ENCODE data around the gene ONECUT1. TPM values are rescaled to one million over a fixed set of nuclear protein-coding genes. Genes with fewer than 3 reads are reported as not detected.

The ONECUT1 gene
- total RNA-seq, 1 donor from 2014 or later: 11.1 TPM

- no peak for DNase-seq (ENCODE audit: low spot score)
Observed at GRCh38 chr15:52783929-52784798, 6.0 kb downstream of the ONECUT1 start.

DNA sequence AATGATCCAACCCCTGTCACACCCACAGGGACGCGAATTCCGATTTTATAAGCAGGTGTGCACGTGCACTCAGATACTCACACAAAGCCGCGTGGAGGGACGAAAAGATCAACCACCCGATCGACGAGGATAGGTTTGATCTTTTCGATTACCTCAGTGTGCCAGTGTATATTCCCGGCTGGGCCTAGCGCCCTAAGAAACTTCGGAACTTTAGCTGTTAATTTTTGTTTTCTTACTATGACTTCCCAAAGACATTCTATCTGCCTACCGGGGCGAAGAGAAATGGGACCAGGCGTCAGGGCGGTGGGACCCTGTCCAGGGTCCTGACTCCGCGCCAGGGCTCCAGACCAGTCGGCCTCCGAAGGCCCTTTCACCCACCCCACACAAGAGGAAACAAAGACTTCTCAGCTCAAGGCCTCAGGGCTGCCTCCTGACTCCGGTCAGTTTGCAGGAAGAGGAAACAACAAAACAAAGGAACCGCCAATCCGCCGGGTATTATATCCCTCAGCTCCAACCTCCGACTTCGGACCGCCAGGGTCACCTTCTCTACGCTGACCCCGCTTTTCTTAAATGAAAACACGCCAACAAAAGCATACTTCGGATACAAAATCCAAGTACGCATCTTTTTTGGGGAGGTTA is 6.8 kb downstream of the ONECUT1 start:
- DNase-seq (ENCODE audit: low spot score): peak; percentile 12

- DNase-seq (ENCODE audit: low spot score): no peak
Observed at GRCh38 chr15:52782514-52782913, 7.6 kb downstream of the ONECUT1 start.

DNA sequence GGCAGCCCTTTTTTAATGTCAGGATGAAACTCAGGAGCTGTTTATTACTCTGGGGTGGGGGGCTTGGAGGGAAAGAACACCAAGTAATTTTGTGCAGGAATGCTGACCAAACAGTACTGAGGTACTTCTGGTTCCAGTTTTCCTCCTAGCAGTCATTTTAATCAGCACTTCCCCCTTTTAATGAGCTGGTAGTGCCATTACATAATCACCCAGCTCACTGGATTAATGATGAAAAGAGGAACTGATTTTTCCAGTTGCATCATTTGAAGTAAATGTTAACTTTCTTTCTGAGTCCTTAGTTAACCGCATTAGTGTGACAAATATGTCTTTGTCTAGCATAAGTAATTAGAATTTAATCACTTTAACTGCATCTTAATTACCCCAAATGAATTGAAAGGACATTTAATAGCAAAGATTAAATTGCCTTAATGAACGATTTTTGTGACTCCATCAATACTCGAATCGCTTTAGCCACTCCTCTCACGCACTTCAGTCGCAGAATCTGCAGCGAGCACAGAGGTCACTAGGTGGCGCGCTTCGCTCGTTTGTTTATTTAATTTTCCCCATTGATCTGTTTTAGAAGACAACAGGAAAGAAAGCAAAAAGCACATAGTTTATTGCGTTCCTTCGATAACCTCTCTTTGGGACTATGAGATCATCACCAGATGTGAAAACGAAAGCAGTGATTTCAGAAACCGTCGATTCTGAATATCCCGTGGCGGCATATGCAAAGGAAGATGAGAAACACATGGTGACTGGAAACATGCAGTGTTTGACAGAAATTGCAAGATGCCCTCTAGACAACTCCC is 9.8 kb downstream of the ONECUT1 start:
- DNase-seq (ENCODE audit: low spot score): peak; percentile 56

- no peak for DNase-seq (ENCODE audit: low spot score)
Observed at GRCh38 chr15:52778457-52778856, 11.7 kb downstream of the ONECUT1 start.

GRCh38 chr15:52772766-52773165 is 17.4 kb downstream of the ONECUT1 start:
- no peak for DNase-seq (ENCODE audit: low spot score)

GRCh38 chr15:52765785-52766184 is 24.4 kb downstream of the ONECUT1 start:
- DNase-seq (ENCODE audit: low spot score): no peak

- no peak for DNase-seq (ENCODE audit: low spot score)
Observed at GRCh38 chr15:52764731-52765130, 25.4 kb downstream of the ONECUT1 start.

DNA sequence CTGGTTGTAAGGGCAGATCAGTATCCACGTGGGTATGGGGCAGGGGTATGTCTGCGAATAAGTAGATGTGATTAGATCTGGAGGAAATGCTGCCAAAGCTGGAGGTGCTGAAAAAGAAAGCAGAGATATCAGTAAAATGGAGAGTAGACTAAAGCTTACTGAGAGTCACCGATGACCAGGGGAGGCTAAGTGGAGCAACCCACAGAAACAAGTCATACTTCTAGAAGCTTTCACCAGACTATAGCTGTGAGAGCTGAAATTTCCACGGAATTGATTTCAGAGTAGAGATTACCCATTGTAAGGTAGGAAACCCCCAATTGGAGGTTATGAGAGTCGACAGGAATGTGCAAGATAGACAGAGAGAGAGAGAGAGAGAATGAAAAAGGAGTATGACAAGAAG is 27.5 kb downstream of the ONECUT1 start:
- no peak for DNase-seq (ENCODE audit: low spot score)

DNA sequence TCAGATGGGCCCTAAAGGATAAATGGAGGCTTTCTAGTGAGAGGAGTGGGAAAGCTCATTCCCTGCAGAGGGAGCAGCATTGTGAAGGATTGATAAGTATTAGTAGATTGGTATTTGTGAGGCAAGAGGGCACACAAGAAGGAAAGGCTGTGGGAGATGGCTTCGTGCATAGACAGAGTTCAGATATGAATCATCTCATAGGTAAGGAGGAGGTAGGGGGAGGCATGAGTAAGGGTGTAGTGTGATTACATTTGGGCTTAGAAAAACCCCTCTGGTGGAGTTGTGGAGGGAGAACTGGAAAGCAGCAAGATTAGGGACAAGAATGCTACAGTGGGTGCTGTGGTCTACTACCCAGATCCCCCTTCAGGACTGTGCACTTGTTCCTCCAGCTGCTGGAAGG is 29.6 kb downstream of the ONECUT1 start:
- no peak for DNase-seq (ENCODE audit: low spot score)

DNA sequence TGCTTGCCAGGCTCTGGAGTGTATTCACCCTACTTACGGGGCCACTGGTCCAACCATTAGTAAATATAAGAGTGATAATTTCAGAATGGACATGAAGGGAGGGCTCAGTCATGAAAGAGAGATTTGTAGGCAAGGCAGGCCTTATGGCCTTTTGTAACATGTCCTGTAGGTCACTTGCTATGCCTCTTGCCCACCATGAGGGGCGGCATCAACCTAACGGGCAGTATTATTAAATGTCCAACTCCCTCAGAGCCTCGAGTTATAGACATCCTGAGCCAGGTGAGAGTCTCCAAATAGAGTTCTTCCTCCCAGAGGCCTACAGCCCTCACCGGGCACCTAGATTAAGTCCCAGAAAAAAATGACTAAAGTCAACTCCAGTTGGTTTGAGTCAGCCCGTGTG is 30.2 kb downstream of the ONECUT1 start:
- no peak for DNase-seq (ENCODE audit: low spot score)

DNA sequence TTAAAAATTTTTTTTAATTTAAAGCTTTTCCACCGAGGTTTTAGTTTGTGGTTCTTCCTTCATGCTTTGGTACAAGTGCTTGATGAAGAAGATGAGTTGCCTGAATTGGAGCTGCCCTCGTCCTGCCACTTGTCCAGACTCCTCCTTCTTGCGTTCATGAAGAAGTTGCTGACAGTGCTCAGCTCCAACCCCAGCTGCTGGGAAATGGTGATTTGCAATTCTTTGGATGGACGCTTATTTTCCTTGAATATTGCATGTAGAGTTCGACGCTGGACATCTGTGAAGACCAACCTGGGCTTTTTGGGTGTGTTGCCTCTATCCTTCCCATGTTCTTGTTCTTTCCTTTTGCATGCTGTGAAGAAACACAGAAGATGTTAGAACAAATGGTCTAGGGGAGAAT is 32.6 kb downstream of the ONECUT1 start:
- DNase-seq (ENCODE audit: low spot score): no peak

DNA sequence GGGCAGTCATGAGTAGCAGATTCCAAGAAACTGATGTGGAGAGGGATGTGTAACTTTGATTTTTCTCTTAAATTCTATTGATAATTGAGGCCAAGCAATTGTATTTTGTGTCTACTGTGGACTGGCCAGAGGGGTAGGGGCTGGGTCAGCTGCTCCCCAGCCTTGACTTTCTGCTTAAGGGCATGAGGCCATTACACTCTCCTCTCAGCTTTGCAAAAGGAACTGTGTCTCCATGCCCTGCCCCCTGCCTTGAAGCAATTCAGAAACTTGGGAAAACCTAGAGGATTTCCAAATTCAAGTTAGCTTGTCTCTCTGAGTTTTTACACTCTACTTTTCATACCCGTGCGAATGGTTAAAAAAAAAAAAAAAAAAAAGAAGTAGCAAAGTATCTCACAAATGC is 38.6 kb downstream of the ONECUT1 start:
- DNase-seq (ENCODE audit: low spot score): no peak

GRCh38 chr15:52749258-52749657 is 40.9 kb downstream of the ONECUT1 start:
- DNase-seq (ENCODE audit: low spot score): no peak

- DNase-seq (ENCODE audit: low spot score): no peak
Observed at GRCh38 chr15:52746162-52746757, 43.9 kb downstream of the ONECUT1 start.

- no peak for DNase-seq (ENCODE audit: low spot score)
Observed at GRCh38 chr15:52745326-52746161, 44.6 kb downstream of the ONECUT1 start.

- DNase-seq (ENCODE audit: low spot score): no peak
Observed at GRCh38 chr15:52738311-52738710, 51.8 kb downstream of the ONECUT1 start.

GRCh38 chr15:52737720-52738119 is 52.4 kb downstream of the ONECUT1 start:
- DNase-seq (ENCODE audit: low spot score): no peak

DNA sequence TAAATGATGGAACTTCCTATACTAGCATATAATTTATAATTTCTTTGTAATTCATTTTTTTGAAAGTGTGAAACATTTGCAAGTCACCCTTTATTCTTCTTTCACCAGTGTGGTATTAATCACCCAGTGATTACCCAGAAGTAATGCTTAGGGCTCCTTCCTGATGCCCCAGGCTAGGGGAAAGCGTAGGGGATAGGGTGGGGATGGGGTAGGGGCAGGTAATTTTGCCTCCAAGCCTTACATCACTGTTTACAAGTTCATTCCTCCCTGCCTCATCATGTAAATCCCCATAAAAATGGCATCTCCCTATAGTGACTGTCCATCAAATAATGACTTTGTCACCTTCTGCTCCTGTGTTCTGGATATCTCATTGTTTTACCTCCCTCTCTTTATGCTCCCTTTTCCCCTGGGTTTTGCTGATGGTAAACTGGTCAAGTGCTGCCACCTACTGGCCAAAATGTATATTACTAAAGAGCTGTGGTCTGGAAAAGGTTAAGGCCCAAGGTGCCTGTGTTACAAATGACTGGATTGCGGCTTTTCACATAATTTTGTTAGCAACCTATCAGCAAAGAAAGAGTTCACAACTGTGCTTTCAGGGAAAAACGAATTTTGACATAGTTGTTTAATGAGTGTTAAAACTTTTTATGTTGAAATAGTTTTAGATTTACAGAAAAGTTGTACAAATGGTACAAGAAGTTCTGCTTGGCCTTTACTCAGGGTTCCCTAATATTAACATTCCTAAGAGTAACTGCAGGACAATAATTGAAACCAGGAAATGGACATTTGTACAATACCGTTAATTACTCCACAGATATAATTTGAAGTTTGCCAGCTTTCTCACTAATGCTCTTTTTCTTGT is 54.7 kb downstream of the ONECUT1 start:
- peak; percentile 74 for DNase-seq (ENCODE audit: low spot score)

DNA sequence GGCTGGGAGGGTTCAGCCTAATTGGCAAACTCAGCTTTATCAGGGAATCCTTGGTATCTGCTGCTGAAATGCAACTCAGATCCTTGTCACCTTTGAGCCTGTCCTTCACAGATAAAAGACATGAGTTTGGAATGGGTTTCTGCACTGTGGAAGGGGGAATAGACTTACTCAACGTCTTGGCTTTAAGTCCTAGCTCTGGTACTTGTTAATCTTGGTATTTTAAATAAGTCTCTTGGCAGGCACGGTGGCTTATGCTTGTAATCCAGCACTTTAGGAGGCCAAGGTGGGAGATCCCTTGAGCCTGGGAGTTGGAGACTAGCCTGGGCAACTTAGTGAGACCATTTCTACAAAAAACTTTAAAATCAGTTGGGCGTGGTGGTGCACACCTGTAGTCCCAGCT is 55.8 kb downstream of the ONECUT1 start:
- DNase-seq (ENCODE audit: low spot score): no peak
